Measurements from ENCODE around the gene FOXD2.

- no peak for TF ChIP-seq POLR2A (IDR thresholded peaks at IDR 0.05; ENCODE audit: extremely low read depth, insufficient read length)
- no peak for TF ChIP-seq CTCF (IDR thresholded peaks at IDR 0.05; ENCODE audit: low read depth, low read length)
Measured at GRCh38 chr1:47420547-47420946, 17.3 kb upstream of the FOXD2 start.

Measured in NB4 (cell line).